ENCODE measurements around the gene VAV2.

The VAV2 gene

GRCh38 chr9:133780404-133780945 is 211.6 kb downstream of the VAV2 start:
- Histone ChIP-seq H3K36me3 (ENCODE audit: control insufficient read depth, insufficient read depth, low read length) (peaks cover 77% of the 10 kb centered on the region), H3K4me1 (ENCODE audit: control insufficient read depth, insufficient read depth, low read length, poor library complexity, severe bottlenecking) (no peaks in the 10 kb centered on the region), H3K27ac (ENCODE audit: low read depth, low read length, severe bottlenecking) (no peak overlapping the region), H3K4me3 (ENCODE audit: extremely low read depth, insufficient read depth, low read length, poor library complexity, severe bottlenecking) (no peak overlapping the region), H3K9me3 (ENCODE audit: control insufficient read depth, low read length) (no peaks in the 10 kb centered on the region)
- 94 to 96% methylated on average over 15 of the region's 15 CpGs for WGBS, 2 experiments (ENCODE audit: insufficient coverage in 2 of 2)

GRCh38 chr9:133779516-133780403 is 212.4 kb downstream of the VAV2 start:
- Histone ChIP-seq H3K4me3 (ENCODE audit: extremely low read depth, insufficient read depth, low read length, poor library complexity, severe bottlenecking) (no peak overlapping the region), H3K27ac (ENCODE audit: low read depth, low read length, severe bottlenecking) (no peak overlapping the region), H3K4me1 (ENCODE audit: control insufficient read depth, insufficient read depth, low read length, poor library complexity, severe bottlenecking) (no peaks in the 10 kb centered on the region), H3K9me3 (ENCODE audit: control insufficient read depth, low read length) (no peaks in the 10 kb centered on the region), H3K36me3 (ENCODE audit: control insufficient read depth, insufficient read depth, low read length) (peaks cover 77% of the 10 kb centered on the region)
- WGBS, 2 experiments (ENCODE audit: insufficient coverage in 2 of 2) = 92 to 96% methylated on average over 15 to 18 of the region's 19 CpGs

GRCh38 chr9:133779081-133779480 is 213.0 kb downstream of the VAV2 start:
- Histone ChIP-seq H3K9me3 (ENCODE audit: control insufficient read depth, low read length) (peaks cover 2% of the 10 kb centered on the region), H3K27ac (ENCODE audit: low read depth, low read length, severe bottlenecking) (no peak overlapping the region), H3K4me3 (ENCODE audit: extremely low read depth, insufficient read depth, low read length, poor library complexity, severe bottlenecking) (no peak overlapping the region), H3K4me1 (ENCODE audit: control insufficient read depth, insufficient read depth, low read length, poor library complexity, severe bottlenecking) (no peaks in the 10 kb centered on the region), H3K36me3 (ENCODE audit: control insufficient read depth, insufficient read depth, low read length) (peaks cover 77% of the 10 kb centered on the region)
- WGBS, 2 experiments (ENCODE audit: insufficient coverage in 2 of 2) = 80 to 86% methylated on average over 8 of the region's 8 CpGs

GRCh38 chr9:133778336-133779013 is 213.6 kb downstream of the VAV2 start:
- Histone ChIP-seq H3K36me3 (ENCODE audit: control insufficient read depth, insufficient read depth, low read length) (peaks cover 79% of the 10 kb centered on the region), H3K4me1 (ENCODE audit: control insufficient read depth, insufficient read depth, low read length, poor library complexity, severe bottlenecking) (no peaks in the 10 kb centered on the region), H3K4me3 (ENCODE audit: extremely low read depth, insufficient read depth, low read length, poor library complexity, severe bottlenecking) (no peak overlapping the region), H3K27ac (ENCODE audit: low read depth, low read length, severe bottlenecking) (no peak overlapping the region), H3K9me3 (ENCODE audit: control insufficient read depth, low read length) (peaks cover 6% of the 10 kb centered on the region)
- WGBS, 2 experiments (ENCODE audit: insufficient coverage in 2 of 2) = 91 to 97% methylated on average over 16 to 20 of the region's 20 CpGs

- Histone ChIP-seq H3K9me3 (ENCODE audit: control insufficient read depth, low read length) (peaks cover 6% of the 10 kb centered on the region), H3K4me1 (ENCODE audit: control insufficient read depth, insufficient read depth, low read length, poor library complexity, severe bottlenecking) (no peaks in the 10 kb centered on the region), H3K27ac (ENCODE audit: low read depth, low read length, severe bottlenecking) (no peak overlapping the region), H3K4me3 (ENCODE audit: extremely low read depth, insufficient read depth, low read length, poor library complexity, severe bottlenecking) (no peak overlapping the region), H3K36me3 (ENCODE audit: control insufficient read depth, insufficient read depth, low read length) (peaks cover 75% of the 10 kb centered on the region)
- WGBS, 2 experiments (ENCODE audit: insufficient coverage in 2 of 2) = 94 to 98% methylated on average over 11 to 14 of the region's 14 CpGs
Observed at GRCh38 chr9:133777871-133778270, 214.3 kb downstream of the VAV2 start.

- Histone ChIP-seq H3K27ac (ENCODE audit: low read depth, low read length, severe bottlenecking) (no peak overlapping the region), H3K9me3 (ENCODE audit: control insufficient read depth, low read length) (peaks cover 6% of the 10 kb centered on the region), H3K4me1 (ENCODE audit: control insufficient read depth, insufficient read depth, low read length, poor library complexity, severe bottlenecking) (no peaks in the 10 kb centered on the region), H3K4me3 (ENCODE audit: extremely low read depth, insufficient read depth, low read length, poor library complexity, severe bottlenecking) (no peak overlapping the region), H3K36me3 (ENCODE audit: control insufficient read depth, insufficient read depth, low read length) (peaks cover 79% of the 10 kb centered on the region)
- 95 to 96% methylated on average over 14 of the region's 15 CpGs for WGBS, 2 experiments (ENCODE audit: insufficient coverage in 2 of 2)
Observed at GRCh38 chr9:133777068-133777791, 214.9 kb downstream of the VAV2 start.

GRCh38 chr9:133775951-133776905 is 215.9 kb downstream of the VAV2 start:
- Histone ChIP-seq H3K4me3 (ENCODE audit: extremely low read depth, insufficient read depth, low read length, poor library complexity, severe bottlenecking) (no peak overlapping the region), H3K36me3 (ENCODE audit: control insufficient read depth, insufficient read depth, low read length) (peaks cover 79% of the 10 kb centered on the region), H3K4me1 (ENCODE audit: control insufficient read depth, insufficient read depth, low read length, poor library complexity, severe bottlenecking) (no peaks in the 10 kb centered on the region), H3K9me3 (ENCODE audit: control insufficient read depth, low read length) (peaks cover 6% of the 10 kb centered on the region), H3K27ac (ENCODE audit: low read depth, low read length, severe bottlenecking) (no peak overlapping the region)
- 92 to 96% methylated on average over 18 to 24 of the region's 27 CpGs for WGBS, 2 experiments (ENCODE audit: insufficient coverage in 2 of 2)

GRCh38 chr9:133775291-133775690 is 216.8 kb downstream of the VAV2 start:
- peaks cover 6% of the 10 kb centered on the region for H3K9me3 ChIP-seq (ENCODE audit: control insufficient read depth, low read length)
- peaks cover 77% of the 10 kb centered on the region for H3K36me3 ChIP-seq (ENCODE audit: control insufficient read depth, insufficient read depth, low read length)
- no peaks in the 10 kb centered on the region for H3K4me1 ChIP-seq (ENCODE audit: control insufficient read depth, insufficient read depth, low read length, poor library complexity, severe bottlenecking)
- 83% methylated on average over 1 of the region's 2 CpGs; no CpG with 5 or more reads in 1 of the 2 experiments for WGBS, 2 experiments (ENCODE audit: insufficient coverage in 2 of 2)
- no peak overlapping the region for H3K27ac ChIP-seq (ENCODE audit: low read depth, low read length, severe bottlenecking)
- H3K4me3 ChIP-seq (ENCODE audit: extremely low read depth, insufficient read depth, low read length, poor library complexity, severe bottlenecking) = no peak overlapping the region

GRCh38 chr9:133774799-133775198 is 217.3 kb downstream of the VAV2 start:
- Histone ChIP-seq H3K36me3 (ENCODE audit: control insufficient read depth, insufficient read depth, low read length) (peaks cover 77% of the 10 kb centered on the region), H3K27ac (ENCODE audit: low read depth, low read length, severe bottlenecking) (no peak overlapping the region), H3K9me3 (ENCODE audit: control insufficient read depth, low read length) (peaks cover 6% of the 10 kb centered on the region), H3K4me3 (ENCODE audit: extremely low read depth, insufficient read depth, low read length, poor library complexity, severe bottlenecking) (no peak overlapping the region), H3K4me1 (ENCODE audit: control insufficient read depth, insufficient read depth, low read length, poor library complexity, severe bottlenecking) (no peaks in the 10 kb centered on the region)
- WGBS, 2 experiments (ENCODE audit: insufficient coverage in 2 of 2) = 96 to 98% methylated on average over 15 to 16 of the region's 16 CpGs

All from mesodermal cell (in vitro differentiated cells).